ENCODE data around the gene DNAJC30. TPM values are rescaled to one million over a fixed set of nuclear protein-coding genes. Genes with fewer than 3 reads are reported as not detected.

Gene DNAJC30
- total RNA-seq, 1 experiment from 2014 or later: 8.5 TPM

DNA sequence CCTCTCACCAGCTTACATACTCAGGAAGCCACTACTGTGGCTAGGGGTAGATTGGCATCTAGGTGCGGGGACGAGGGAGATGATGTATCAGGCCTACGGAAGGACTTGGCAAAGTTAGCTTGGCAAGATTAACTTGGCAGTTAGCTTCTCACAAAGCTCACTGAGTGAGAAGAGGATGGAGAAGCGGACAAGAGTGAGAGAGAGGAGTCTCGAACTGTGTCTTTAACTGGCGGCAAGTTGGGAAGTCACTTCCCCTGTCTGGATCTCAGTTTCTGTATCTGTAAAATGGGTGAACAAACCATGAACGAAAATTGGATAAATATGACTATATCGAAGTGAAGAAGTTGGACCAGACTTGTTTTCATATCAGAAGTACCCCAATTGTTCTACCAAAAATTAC, 49.4 kb downstream of the DNAJC30 start:
- intact Hi-C loops (cut with micrococcal nuclease): no loop called here
- BruUV-seq (replicated peaks): no TSS peak
- H4K20me1 ChIP-seq (ENCODE audit: insufficient read depth): no peaks in the 10 kb centered on the region
- no peaks in the 10 kb centered on the region for H3K9me2 ChIP-seq (ENCODE audit: insufficient read depth)
- H2AFZ ChIP-seq (ENCODE audit: low read depth, low read length, poor library complexity, severe bottlenecking): no peak overlapping the region
- no peaks in the 10 kb centered on the region for H3K36me3 ChIP-seq (ENCODE audit: control insufficient read depth in 1 of 2, insufficient read depth in 2 of 2, low read length in 2 of 2)
- no peaks in the 10 kb centered on the region for H3K27me3 ChIP-seq (ENCODE audit: insufficient read depth, low read length)
- H3K4me1 ChIP-seq (ENCODE audit: control insufficient read depth in 1 of 2, insufficient read depth in 2 of 2, low read length in 2 of 2): peaks cover 53 to 85% of the 10 kb centered on the region in 2 experiments
- TF ChIP-seq EGR1 (IDR thresholded peaks at IDR 0.05; ENCODE audit: low read depth) (no peak), JUND (IDR thresholded peaks at IDR 0.05) (no peak), RAD21 (IDR thresholded peaks at IDR 0.05; ENCODE audit: low read depth) (no peak), FOSL1 (IDR thresholded peaks at IDR 0.05; ENCODE audit: low read depth) (no peak), CBX3 (IDR thresholded peaks at IDR 0.05; ENCODE audit: low read depth) (no peak), YY1 (IDR thresholded peaks at IDR 0.05; ENCODE audit: extremely low read depth, insufficient replicate concordance, low read depth, low read length) (no peak), EZH2 (IDR thresholded peaks at IDR 0.05) (no peak), ELF1 (IDR thresholded peaks at IDR 0.05; ENCODE audit: borderline replicate concordance, low read depth) (no peak), POLR2AphosphoS5 (IDR thresholded peaks at IDR 0.05; ENCODE audit: low read depth, low read length) (no peak), SP1 (IDR thresholded peaks at IDR 0.05; ENCODE audit: low read depth) (no peak), EZH2phosphoT487 (IDR thresholded peaks at IDR 0.05; ENCODE audit: borderline replicate concordance) (no peak)
- TF ChIP-seq, protein P1, sequence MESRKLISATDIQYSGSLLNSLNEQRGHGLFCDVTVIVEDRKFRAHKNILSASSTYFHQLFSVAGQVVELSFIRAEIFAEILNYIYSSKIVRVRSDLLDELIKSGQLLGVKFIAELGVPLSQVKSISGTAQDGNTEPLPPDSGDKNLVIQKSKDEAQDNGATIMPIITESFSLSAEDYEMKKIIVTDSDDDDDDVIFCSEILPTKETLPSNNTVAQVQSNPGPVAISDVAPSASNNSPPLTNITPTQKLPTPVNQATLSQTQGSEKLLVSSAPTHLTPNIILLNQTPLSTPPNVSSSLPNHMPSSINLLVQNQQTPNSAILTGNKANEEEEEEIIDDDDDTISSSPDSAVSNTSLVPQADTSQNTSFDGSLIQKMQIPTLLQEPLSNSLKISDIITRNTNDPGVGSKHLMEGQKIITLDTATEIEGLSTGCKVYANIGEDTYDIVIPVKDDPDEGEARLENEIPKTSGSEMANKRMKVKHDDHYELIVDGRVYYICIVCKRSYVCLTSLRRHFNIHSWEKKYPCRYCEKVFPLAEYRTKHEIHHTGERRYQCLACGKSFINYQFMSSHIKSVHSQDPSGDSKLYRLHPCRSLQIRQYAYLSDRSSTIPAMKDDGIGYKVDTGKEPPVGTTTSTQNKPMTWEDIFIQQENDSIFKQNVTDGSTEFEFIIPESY (IDR thresholded peaks at IDR 0.05; ENCODE audit: extremely low read depth, insufficient replicate concordance, low read length): no peak
- TF ChIP-seq, protein P2, sequence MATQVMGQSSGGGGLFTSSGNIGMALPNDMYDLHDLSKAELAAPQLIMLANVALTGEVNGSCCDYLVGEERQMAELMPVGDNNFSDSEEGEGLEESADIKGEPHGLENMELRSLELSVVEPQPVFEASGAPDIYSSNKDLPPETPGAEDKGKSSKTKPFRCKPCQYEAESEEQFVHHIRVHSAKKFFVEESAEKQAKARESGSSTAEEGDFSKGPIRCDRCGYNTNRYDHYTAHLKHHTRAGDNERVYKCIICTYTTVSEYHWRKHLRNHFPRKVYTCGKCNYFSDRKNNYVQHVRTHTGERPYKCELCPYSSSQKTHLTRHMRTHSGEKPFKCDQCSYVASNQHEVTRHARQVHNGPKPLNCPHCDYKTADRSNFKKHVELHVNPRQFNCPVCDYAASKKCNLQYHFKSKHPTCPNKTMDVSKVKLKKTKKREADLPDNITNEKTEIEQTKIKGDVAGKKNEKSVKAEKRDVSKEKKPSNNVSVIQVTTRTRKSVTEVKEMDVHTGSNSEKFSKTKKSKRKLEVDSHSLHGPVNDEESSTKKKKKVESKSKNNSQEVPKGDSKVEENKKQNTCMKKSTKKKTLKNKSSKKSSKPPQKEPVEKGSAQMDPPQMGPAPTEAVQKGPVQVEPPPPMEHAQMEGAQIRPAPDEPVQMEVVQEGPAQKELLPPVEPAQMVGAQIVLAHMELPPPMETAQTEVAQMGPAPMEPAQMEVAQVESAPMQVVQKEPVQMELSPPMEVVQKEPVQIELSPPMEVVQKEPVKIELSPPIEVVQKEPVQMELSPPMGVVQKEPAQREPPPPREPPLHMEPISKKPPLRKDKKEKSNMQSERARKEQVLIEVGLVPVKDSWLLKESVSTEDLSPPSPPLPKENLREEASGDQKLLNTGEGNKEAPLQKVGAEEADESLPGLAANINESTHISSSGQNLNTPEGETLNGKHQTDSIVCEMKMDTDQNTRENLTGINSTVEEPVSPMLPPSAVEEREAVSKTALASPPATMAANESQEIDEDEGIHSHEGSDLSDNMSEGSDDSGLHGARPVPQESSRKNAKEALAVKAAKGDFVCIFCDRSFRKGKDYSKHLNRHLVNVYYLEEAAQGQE (IDR thresholded peaks at IDR 0.05; ENCODE audit: low read depth): no peak
- TF ChIP-seq, protein P3, sequence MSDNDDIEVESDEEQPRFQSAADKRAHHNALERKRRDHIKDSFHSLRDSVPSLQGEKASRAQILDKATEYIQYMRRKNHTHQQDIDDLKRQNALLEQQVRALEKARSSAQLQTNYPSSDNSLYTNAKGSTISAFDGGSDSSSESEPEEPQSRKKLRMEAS (IDR thresholded peaks at IDR 0.05): no peak
- H3K4me3 ChIP-seq (replicated peaks in 1 of 2; ENCODE audit: low read depth in 1 of 2, low read length in 2 of 2): no peak overlapping the region
- H3K4me2 ChIP-seq (ENCODE audit: low read length): no peak overlapping the region
- no peak for DNase-seq (ENCODE audit: low read depth, low spot score)
- ChIA-PET RAD21 (ENCODE audit: low non-redundant PET in 1 of 2, low total read pairs in 2 of 2, uncharacterized antibody in 2 of 2, unreplicated experiment in 2 of 2) (no interaction called here), POLR2A (no interaction called here), CTCF (no interaction called here)
- no peaks in the 10 kb centered on the region; the same call in 1 of the 2 replicates for H3K79me2 ChIP-seq (ENCODE audit: insufficient read depth, low read length)
- H3K27ac ChIP-seq (ENCODE audit: low read depth, low read length): no peak overlapping the region
- H3K9ac ChIP-seq (ENCODE audit: low read length): no peak overlapping the region
- no peak for ATAC-seq
- no peaks in the 10 kb centered on the region for H3K9me3 ChIP-seq (ENCODE audit: control insufficient read depth in 1 of 2, insufficient read depth in 1 of 2, low read depth in 1 of 2, low read length in 2 of 2)

Measured in HCT116 (cell line).